Endothelial cell (in vitro differentiated cells): ENCODE results near the gene ST6GALNAC4. TPM values are rescaled to one million over a fixed set of nuclear protein-coding genes. Genes with fewer than 3 reads are reported as not detected.

Experiments
- DNase-seq: peaks from one replicate; pipeline ENCODE4 v3.0.0; 2021; ENCODE audit warnings: low spot score
- H3K27ac Mint-ChIP-seq: one replicate; pipeline ENCODE4 v1.8.0; 2021; ENCODE audit warnings: mixed read lengths, inconsistent platforms; ENCODE audit not compliant: unreplicated experiment
- H3K27me3 Mint-ChIP-seq: one replicate; pipeline ENCODE4 v1.8.0; 2021; ENCODE audit warnings: mild to moderate bottlenecking, moderate library complexity, mixed read lengths, inconsistent platforms; ENCODE audit not compliant: unreplicated experiment
- H3K36me3 Mint-ChIP-seq: one replicate; pipeline ENCODE4 v1.8.0; 2021; ENCODE audit warnings: mild to moderate bottlenecking, low read depth, mixed read lengths, inconsistent platforms; ENCODE audit not compliant: unreplicated experiment
- H3K4me1 Mint-ChIP-seq: one replicate; pipeline ENCODE4 v1.8.0; 2021; ENCODE audit warnings: mild to moderate bottlenecking, mixed read lengths, inconsistent platforms; ENCODE audit not compliant: unreplicated experiment
- H3K4me3 Mint-ChIP-seq: one replicate; pipeline ENCODE4 v1.8.0; 2021; ENCODE audit warnings: mild to moderate bottlenecking, mixed read lengths, inconsistent platforms; ENCODE audit not compliant: unreplicated experiment
- H3K9me3 Mint-ChIP-seq: one replicate; pipeline ENCODE4 v1.8.0; 2021; ENCODE audit warnings: mixed read lengths, inconsistent platforms; ENCODE audit not compliant: unreplicated experiment
- total RNA-seq: library from RNA; stranded (reverse); fragmentation: NEBNext Ultra II Directional; extraction: Animal tissue kit (Norgen Biotek cat#: 25700); gene quantifications from one replicate; pipeline ENCODE4 v1.2.1, GENCODE V29; 2021; ENCODE audit not compliant: unreplicated experiment
- TF ChIP-seq, protein P1 (sequence below): fragments of 200-600 bp; sonication (generic); IDR thresholded peaks from one replicate; pipeline ENCODE4 v1.5.0; 2021; ENCODE audit warnings: antibody characterized with exemption; ENCODE audit not compliant: unreplicated experiment

Gene ST6GALNAC4
- total RNA-seq, 1 donor from 2014 or later = 25.0 TPM

DNA sequence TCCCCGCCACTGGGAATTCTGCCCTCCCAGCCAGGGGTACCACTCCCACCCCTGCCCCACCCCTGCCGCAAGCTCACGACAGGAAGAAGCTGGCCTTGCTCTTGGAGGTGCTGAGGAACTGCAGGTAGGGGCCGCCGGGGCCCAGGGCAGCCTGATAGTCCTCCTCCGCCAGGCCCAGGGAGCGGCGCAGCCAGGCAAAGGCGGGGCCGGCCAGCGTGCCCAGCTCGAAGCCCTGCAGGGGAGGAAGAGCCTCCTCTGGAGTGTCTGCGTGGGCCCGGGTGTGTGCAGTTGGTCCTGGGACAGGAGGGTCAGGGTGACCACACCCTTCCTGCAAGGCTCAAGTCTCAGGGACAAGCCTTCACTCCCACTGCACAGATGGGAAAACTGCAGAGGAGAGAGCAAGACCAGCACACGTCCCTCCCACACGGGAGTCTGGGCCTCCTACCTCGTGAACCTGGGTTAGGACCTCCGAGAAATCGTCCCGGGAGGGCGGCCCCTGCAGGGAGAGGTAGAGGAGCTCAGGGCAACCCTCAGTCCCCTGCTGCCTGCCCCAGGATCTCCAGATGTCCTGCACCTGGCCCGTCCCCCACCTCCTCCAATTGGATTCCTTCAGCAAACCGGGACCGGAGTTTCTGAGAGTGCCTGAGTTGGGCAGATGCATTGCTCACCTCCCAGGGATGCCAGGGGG, 11.3 kb upstream of the ST6GALNAC4 start:
- DNase-seq = no peak
- peaks cover 11% of the 10 kb centered on the region for H3K4me1 Mint-ChIP-seq

DNA sequence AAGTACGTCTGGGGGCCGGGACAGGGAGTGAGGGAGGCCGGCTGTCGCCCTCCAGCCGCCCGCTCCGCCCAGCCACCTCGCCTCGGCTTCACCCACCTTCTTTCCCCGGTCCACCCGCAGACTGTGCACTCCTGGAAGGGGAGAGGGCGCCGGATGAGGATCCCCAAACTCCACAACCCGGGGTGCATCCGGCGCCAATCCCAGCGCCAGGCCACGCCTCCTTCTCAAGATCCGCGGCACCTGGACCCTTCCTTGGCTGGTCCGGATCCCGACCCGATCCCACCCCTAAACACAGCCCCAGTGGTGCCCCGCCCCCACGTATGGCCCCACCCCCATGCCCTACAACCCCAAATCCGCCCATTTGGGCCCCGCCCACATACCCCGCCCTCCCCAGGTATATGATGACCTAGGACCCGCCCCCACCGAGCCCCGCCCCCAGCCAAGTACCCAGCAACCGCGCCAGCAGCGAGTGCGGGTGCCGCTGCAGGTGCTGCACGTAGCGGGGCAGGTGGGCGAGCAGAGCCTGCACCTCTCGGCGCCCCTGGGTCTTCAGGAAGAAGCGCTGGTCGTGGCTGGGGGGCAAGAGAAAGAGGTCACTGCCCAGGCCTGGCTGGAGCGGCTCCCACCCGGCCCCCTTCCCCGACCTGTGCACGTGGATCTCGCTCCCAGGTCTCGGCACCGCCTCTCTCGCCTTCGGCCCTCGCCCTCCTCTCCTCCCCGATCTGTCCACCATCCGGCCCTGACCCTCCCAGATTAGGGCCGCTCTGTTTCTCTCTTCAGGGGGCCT, 10.6 kb upstream of the ST6GALNAC4 start:
- Mint-ChIP-seq H3K36me3 (peaks cover 3% of the 10 kb centered on the region), H3K4me1 (peaks cover 11% of the 10 kb centered on the region), H3K9me3 (no peaks in the 10 kb centered on the region), H3K27me3 (peaks cover 14% of the 10 kb centered on the region), H3K4me3 (no peak overlapping the region), H3K27ac (no peak overlapping the region)
- no peak for DNase-seq
- TF ChIP-seq, protein P1, sequence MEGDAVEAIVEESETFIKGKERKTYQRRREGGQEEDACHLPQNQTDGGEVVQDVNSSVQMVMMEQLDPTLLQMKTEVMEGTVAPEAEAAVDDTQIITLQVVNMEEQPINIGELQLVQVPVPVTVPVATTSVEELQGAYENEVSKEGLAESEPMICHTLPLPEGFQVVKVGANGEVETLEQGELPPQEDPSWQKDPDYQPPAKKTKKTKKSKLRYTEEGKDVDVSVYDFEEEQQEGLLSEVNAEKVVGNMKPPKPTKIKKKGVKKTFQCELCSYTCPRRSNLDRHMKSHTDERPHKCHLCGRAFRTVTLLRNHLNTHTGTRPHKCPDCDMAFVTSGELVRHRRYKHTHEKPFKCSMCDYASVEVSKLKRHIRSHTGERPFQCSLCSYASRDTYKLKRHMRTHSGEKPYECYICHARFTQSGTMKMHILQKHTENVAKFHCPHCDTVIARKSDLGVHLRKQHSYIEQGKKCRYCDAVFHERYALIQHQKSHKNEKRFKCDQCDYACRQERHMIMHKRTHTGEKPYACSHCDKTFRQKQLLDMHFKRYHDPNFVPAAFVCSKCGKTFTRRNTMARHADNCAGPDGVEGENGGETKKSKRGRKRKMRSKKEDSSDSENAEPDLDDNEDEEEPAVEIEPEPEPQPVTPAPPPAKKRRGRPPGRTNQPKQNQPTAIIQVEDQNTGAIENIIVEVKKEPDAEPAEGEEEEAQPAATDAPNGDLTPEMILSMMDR = no peak

More for the DNA sequence above, 11.3 kb upstream of the ST6GALNAC4 start:
- peaks cover 14% of the 10 kb centered on the region for H3K27me3 Mint-ChIP-seq
- H3K4me3 Mint-ChIP-seq = no peak overlapping the region
- no peaks in the 10 kb centered on the region for H3K9me3 Mint-ChIP-seq
- TF ChIP-seq, protein P1 = no peak
- no peak overlapping the region for H3K27ac Mint-ChIP-seq
- peaks cover 7% of the 10 kb centered on the region for H3K36me3 Mint-ChIP-seq

DNA sequence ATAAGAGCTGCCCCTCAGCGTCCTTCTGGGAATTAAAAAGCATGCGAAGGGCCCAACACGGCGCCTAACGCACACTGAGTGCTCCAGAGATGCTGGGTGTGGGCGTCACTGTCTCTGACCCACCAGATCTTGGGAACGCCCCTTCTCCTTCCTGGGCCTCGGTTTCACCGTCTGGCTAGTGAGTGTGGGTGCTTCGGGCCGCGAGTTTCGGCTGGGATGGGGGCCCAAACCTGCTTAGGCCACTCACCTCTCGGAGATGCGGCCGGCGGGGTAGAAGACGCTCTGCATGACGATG, 10.0 kb upstream of the ST6GALNAC4 start:
- TF ChIP-seq, protein P1 = no peak
- Mint-ChIP-seq H3K9me3 (no peaks in the 10 kb centered on the region), H3K4me1 (peaks cover 11% of the 10 kb centered on the region), H3K27me3 (peaks cover 14% of the 10 kb centered on the region), H3K4me3 (no peak overlapping the region), H3K36me3 (peaks cover 3% of the 10 kb centered on the region), H3K27ac (no peak overlapping the region)
- DNase-seq = no peak

DNA sequence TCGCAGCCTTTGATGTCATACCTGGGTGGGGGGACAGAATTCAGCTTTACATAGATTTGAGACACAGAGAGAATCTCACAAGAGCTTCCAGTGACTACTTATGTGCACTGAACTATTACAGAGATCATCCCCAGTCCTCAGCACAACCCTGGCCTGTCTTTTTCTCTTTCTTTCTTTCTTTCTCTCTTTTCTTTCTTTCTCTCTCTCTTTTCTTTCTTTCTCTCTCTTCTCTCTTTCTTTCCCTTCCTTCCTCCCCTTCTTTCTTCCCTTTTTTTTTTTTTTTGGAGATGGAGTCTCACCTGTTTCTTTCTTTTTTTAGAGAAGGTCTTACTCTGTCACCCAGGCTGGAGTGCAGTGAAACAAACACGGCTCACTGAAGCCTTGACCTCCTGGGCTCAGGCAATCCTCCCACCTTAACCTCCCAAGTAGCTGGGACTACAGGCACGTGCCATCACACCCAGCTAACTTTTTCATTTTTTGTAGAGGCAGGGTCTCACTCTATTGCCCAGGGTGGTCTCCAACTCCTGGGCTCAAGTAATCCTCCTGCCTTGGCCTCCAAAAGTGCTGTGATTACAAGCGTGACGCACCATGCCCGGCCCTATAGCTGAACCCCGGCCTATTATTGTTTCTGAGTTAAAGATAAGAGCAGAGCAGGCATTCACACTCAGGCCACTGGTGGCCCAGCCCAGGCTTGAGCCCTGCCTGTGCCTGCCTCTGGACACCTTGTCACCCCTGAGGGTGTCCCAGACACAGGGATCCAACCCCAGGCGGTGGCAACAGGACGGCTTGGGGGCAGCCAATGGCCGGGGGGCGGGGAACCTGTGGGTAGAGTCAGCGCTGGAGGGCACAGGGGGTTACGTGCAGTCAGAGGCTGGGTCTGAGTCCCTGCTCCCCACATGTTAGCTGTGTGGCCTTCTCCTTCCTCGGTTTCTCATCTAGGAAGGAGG, 9.4 kb upstream of the ST6GALNAC4 start:
- Mint-ChIP-seq H3K27me3 (peaks cover 14% of the 10 kb centered on the region), H3K4me3 (peak overlapping the region; percentile 26), H3K27ac (no peak overlapping the region), H3K4me1 (peaks cover 7% of the 10 kb centered on the region), H3K9me3 (no peaks in the 10 kb centered on the region), H3K36me3 (peaks cover 3% of the 10 kb centered on the region)
- TF ChIP-seq, protein P1 = no peak
- no peak for DNase-seq
